Stimulated activated CD4-positive, alpha-beta T cell treated with anti-CD3 and anti-CD28 coated beads, Interleukin-2, amount 100 ng/mL, for 48 hours (primary cell): ENCODE data around the gene GABRG3.

Experiments
- DNase-seq, 2 donors: peaks; one replicate each; pipeline ENCODE4 v3.0.0-alpha.2; 2020

The GABRG3 gene

GRCh38 chr15:27429577-27429976, 458.6 kb downstream of the GABRG3 start:
- DNase-seq: no peak

DNA sequence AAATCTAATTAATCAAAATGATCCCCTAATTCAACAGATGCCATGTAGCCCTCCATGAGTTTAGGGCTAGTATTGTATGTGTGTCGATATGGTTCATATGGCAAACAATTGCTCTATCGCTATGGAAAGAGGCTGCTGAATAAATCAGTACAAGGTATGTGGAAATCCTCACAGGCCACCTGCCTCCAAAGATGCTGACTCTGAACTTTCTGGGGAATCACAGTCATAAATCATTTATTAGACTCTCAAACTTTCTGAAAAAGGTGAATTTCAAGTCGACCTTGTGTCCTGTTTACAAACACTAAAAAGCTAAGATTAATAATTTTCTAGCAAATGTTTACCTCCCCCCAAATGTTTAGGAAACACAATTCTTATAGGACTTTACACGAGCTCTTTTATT, 462.6 kb downstream of the GABRG3 start:
- DNase-seq: no peak

- DNase-seq: no peak
Observed at GRCh38 chr15:27438403-27439375, 467.7 kb downstream of the GABRG3 start.

GRCh38 chr15:27441120-27441519, 470.1 kb downstream of the GABRG3 start:
- no peak for DNase-seq

DNA sequence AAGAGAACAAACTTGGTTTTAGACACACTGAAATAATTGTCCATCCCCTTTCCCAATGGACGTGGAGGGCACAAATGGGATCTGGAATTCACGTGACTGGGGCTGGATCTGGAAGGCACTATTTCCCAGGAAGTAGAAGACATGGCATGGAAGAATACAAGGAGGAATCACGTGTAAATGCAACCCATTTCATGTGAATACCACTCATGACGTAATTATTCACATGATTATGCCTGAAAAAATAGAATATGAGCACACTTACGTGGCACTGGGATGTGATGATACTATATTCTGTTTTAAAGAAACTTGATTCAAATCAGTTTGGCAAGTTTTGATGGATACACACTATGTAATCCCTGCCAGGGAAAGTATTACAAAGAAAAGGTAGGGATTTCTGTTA, 477.3 kb downstream of the GABRG3 start:
- no peak for DNase-seq

GRCh38 chr15:27448986-27449385, 478.0 kb downstream of the GABRG3 start:
- DNase-seq: no peak

- DNase-seq: no peak
Observed at GRCh38 chr15:27449941-27450340, 479.0 kb downstream of the GABRG3 start.

GRCh38 chr15:27454281-27455075, 483.5 kb downstream of the GABRG3 start:
- DNase-seq: no peak

DNA sequence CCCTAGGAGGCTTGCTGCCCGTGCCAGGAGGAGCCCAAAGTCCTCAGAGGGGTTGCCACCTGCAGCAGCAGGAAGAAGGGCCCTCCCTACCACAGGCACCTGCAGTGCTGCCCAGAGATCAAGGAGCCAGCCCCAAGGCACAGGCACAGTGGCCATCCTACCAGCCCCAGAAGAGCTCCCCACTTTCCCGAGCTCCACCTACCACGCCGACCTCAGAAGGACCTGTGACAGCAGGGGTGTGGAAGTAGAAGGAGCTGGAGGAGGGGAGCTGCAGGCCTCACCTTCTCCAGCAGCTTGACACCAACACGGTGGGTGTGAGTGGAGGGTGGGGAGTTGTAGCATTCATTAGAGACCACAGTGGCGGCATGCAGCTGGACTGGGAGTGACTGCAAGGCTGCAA, 485.8 kb downstream of the GABRG3 start:
- DNase-seq: no peak

DNA sequence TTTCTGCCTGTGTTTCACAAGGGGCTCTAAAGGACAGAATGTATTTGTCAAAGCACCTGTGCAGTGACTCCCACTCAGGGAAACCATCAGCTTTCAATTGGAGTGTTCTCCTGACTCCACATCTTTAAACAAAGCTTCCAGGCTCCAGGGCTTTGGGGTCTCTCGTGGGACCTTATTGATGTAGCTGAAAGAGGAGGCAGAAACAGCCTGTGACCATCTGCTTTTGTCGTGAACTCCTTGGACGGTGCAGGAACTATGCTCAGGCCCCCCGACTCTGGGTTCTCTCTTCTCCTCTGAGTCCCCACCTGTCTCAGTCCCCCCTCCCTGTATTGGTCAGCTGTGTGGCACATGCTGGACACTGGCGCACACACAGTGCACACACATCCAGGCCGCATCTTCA, 486.8 kb downstream of the GABRG3 start:
- no peak for DNase-seq

- DNase-seq: no peak
Observed at GRCh38 chr15:27458345-27459084, 487.5 kb downstream of the GABRG3 start.

GRCh38 chr15:27459836-27460235, 488.9 kb downstream of the GABRG3 start:
- DNase-seq: no peak

DNA sequence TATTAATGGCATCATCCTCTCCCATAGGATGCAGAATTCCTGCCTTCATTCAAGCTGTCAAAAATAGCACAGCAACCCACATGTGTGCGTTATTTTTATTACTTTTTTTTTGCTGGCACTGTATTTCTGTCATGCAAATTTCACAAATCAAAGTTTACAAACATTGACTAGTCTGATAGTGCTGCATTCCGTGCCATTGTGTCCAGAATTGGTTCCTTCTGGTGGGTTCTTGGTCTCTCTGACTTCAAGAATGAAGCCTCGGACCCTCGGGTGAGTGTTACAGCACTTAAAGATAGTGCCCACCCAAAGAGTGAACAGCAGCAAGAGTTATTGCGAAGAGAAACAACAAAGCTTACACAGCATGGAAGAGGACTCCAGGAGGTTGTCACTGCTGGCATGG, 490.2 kb downstream of the GABRG3 start:
- no peak for DNase-seq

GRCh38 chr15:27463525-27464088, 492.6 kb downstream of the GABRG3 start:
- DNase-seq: no peak

DNA sequence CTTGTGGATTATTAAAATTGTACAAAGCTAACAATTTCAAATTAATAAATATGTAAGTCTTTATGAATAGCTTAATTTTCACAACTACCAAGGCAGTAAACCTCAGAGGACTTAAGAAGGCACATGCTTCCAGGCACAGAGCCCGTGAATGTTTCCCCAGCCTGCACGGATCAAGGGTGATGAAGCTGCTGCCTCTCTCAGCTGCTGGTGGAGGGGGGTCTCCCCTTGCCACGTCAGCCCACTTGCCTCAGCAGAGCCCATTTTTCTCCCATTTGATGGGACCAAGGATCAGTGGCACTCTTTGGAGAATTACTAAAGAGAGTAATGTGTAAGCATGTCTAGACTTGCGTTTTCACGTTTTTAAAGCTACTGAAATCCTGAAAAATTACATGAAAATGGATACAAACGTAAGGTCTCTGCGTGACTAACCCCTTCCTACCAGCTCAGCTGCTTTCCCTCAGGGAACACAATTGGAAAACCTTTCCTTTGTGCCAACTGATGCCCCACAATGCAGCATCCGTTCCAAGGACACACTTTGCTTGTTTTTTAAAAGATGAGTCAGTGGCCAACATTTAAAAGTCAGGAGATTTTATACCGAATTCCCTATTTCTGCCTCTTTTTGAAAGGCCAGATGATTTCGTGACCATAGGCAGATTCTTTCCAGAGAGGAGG, 494.1 kb downstream of the GABRG3 start:
- DNase-seq: no peak

- DNase-seq: no peak
Observed at GRCh38 chr15:27466758-27467157, 495.8 kb downstream of the GABRG3 start.

GRCh38 chr15:27468151-27468591, 497.2 kb downstream of the GABRG3 start:
- no peak for DNase-seq

- DNase-seq: no peak
Observed at GRCh38 chr15:27473845-27474244, 502.9 kb downstream of the GABRG3 start.

- DNase-seq: no peak
Observed at GRCh38 chr15:27475395-27475794, 504.4 kb downstream of the GABRG3 start.

DNA sequence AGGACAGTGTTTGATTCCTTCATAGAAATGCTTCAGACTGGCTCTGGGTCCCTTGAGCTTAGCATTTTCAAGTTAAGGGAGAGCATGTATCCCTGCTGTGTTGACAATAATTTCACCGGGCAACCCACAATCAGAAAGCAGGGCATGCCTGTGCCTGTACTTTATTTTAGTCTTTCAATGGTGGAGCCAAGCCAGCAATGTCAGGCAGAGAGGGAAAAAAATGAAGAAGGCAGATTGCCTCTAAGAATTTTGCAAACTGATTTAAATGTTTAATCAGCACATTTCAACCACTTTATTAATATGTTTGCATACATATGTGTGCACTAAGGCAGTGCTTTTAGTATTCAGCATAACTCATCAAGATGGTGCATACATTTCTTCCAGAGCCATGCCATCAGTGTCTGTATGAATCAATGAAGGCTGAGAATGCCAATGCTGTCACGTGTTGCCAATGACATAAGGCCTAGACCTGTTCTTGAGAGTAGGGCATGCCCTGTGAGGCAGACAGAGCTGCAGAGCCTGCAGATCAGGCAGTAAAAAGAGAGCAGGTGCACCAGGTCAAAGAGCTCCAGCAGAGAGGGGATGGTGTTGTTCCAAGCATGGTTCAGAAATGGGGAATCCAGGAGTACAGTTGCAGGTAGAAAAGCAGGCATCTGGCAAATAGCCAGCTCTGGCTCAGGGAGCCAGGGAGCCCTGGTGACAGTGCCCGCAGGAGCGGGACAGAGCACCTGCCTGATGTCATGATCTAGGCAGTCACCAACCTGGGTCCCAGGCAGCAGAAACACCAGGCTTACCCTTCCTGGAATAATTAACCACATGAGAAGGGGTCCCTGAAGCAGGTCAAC, 508.5 kb downstream of the GABRG3 start:
- no peak for DNase-seq

DNA sequence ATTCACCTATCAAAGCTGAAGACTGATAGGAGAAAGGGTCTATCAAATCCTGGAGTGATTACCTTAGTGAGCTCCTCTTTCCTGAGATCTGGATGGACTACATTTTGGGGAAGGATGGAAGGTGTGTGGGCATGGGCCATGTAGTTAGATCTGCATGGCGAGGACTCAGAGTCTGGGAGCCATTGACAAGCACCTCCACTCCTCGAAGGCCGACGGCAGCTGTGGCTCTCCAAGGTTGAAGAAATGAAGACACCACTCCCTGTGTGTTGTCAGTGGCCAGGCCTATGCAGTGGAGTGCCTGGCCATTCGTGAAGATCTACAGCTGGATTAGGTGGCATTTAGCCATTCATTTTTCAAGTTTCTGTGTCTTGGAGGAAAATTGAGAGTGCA, 509.2 kb downstream of the GABRG3 start:
- no peak for DNase-seq
